ENCODE data around the gene TMEM178B.

The TMEM178B gene

GRCh38 chr7:141481971-141482370 lies 408.1 kb downstream of the TMEM178B start:
- no peak for DNase-seq

DNA sequence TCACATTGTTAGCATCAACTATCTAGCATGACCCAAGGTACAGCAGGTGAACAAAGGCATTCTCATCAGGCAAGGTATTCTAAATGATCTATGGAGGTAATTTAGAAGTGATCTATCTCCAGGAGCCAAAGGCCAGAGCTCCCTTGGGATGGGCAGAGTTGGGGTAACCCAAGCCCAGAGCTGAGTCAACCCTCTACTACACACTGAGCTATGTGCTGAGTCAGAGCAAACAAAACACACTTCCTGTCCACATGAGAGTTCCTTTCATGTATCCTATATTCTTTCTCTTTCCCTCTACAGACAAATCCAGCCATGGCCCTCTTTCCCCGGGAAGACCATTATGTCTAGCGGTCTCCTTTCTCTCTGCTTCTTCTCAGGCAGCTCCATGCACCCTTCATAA lies 409.2 kb downstream of the TMEM178B start:
- DNase-seq: no peak

GRCh38 chr7:141484907-141485306 lies 411.0 kb downstream of the TMEM178B start:
- DNase-seq: no peak

DNA sequence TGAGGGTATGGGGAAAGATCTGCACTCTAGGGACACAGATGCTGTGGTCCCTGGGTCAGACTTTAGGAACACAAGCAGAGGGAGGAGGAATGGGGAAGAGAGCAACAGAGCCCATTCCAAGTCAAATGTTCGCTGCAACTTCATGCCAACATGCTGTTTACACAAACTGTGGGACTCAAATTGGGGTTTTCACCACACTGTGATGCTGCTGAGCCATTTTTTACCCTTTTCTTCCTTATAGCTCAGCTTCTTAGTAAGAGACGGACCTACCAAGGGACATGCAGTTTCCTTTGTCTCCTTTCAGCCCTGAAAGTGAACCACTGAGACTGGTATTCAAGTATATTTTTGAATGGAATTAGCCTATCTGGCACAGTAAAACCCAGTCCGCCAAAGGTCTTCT lies 413.1 kb downstream of the TMEM178B start:
- no peak for DNase-seq

- DNase-seq: no peak
These were observed 416.6 kb downstream of the TMEM178B start for GRCh38 chr7:141490474-141490873.

- DNase-seq: no peak
These were observed 421.2 kb downstream of the TMEM178B start for GRCh38 chr7:141495057-141495456.

GRCh38 chr7:141497391-141497790 lies 423.5 kb downstream of the TMEM178B start:
- no peak for DNase-seq

DNA sequence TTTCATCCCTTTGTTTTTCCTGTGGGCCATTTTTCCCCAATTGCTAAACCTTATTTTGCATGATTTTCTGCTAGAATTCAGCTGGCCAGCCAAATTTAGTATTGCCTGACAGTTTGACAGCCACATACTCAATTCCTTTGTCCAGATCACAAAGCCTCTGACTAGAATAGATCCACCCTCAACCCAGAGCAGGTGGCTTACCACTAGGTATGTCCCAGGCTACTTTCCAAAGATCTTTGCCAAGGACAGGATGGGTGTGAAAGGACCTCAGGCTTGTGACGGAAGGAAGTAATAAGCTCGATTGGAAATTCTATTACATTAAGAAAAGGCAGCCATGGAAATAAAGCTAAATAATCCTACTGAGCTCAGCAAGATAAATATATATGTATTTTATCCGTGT lies 426.7 kb downstream of the TMEM178B start:
- DNase-seq: no peak

DNA sequence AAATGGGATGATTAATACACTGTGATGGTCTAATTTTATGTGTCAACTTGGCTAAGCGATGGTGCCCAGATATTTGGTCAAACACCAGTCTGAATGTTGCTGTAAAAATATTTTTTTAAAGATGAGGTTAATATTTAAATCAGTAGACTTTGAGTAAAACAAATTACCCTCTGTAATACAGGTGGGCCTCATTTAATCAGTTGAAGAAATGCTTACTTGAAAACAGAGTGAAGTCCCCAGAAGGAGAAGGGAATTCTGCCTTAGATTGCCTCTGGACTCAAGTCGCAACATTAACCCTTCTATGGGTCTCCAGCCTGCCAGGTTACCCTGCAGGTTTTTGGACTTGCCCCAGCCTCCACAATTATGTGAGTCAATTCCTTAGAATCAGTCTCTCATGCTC lies 427.6 kb downstream of the TMEM178B start:
- DNase-seq: no peak

DNA sequence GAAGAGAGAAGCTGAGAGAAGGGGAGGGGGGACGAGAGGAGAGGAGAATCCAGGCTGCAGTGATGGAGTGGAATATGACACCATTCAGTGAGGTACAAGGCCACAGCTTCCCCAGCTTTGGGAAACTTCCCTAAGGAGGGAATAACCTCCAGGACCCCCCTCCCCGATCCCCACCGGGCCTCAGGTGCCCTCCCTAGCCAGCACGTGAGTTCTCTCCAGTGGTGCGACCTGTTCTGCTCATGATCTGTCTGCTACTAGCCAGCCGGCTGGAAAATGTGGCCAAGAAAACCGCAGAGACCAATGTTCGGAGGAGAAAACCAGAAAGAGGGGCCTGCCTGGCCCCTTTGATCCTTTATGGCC lies 437.4 kb downstream of the TMEM178B start:
- no peak for DNase-seq

- no peak for DNase-seq
These were observed 438.0 kb downstream of the TMEM178B start for GRCh38 chr7:141511676-141512396.

GRCh38 chr7:141512597-141512996 lies 438.7 kb downstream of the TMEM178B start:
- no peak for DNase-seq

DNA sequence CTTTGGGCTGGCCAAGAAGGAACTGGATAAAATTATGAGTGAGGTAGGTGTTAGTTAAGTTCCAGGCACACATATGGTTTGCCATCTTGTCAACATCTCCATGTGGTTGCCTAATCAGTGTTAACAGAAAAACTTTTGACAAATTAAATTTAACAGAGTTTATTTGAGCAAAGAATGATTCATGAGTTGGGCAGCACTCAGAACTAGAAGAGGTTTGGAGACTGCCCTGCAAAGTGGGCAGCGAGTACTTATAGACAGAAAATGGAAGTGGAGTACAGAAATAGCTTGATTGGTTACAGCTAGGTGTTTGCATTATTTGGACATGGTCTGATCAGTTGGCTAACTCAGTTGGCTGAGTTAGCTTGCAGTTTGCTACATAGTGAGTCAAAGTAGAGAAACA lies 439.9 kb downstream of the TMEM178B start:
- DNase-seq: no peak

DNA sequence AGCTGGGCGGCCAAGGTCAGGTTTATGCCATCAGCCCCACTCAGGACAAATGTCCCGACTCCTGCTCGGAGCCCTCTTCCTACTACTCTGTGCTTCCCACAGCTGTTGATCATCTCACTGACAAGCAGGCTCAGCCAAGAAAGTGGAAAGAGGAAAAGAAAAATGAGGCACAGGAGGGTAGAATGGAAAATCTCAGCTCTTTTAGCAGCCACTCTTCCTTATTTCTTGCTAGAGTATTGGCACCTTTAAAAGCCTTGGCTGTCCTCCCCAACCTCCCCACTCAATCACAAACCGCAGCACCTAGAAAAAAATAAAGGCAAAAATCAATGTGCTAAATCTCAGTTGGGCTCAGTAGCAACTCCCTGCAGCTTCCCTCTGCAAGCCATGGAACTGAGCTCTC lies 442.1 kb downstream of the TMEM178B start:
- DNase-seq: no peak

- no peak for DNase-seq
These were observed 445.8 kb downstream of the TMEM178B start for GRCh38 chr7:141519623-141520022.

GRCh38 chr7:141522657-141523342 lies 448.9 kb downstream of the TMEM178B start:
- DNase-seq: no peak

DNA sequence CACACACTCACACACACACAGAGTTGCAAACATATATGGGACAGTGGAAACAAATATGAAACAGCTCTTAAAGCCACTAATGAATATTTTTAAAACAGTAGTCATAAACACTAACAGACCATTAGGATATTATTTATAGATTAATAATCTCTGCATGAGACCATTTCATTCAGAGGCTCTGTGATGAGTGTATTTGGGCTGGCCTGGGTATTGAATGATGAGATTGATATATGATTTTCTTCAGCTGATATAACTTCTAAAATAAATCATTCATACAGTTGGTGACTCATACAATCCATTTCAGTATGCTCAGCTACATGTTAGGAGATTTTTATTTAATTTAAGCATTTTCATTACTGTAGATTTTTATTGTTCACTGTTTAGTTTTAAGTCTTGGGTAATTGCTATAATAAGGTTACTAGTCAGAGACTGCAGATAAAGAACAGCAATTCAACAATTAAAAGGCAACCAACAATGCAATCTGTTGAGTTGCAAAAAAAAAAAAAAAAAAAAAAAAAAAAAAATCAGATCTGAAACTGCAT lies 452.2 kb downstream of the TMEM178B start:
- DNase-seq: no peak

GRCh38 chr7:141527076-141527475 lies 453.2 kb downstream of the TMEM178B start:
- no peak for DNase-seq

DNA sequence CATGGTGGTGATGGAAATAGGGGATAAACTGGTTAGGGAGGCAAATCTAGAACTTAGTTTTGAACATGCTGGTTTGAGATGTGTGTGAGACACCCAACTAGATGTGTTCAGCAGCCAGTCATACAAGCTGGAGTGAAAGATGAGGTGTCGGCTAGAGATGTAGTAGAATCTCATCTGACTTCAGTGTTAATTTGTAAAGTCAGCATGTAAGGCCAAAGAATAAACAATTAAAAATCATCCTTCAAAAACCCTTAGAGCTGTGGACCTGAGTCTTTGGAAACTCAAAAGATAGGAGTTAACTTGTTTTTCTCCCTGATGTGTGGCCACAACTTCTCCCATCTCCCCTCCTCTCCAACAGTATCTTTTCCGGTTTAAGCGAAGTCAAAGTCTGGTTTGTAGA lies 454.5 kb downstream of the TMEM178B start:
- no peak for DNase-seq

All from hematopoietic multipotent progenitor cell treated with erythropoietin and hydrocortisone succinate and interleukin-3 and kit ligand, for 6 days (in vitro differentiated cells).